Body of pancreas (tissue), 4 donors: ENCODE results near the gene CRYBG2.

Source experiments
- POLR2A ChIP-seq, 3 donors: fragments of 450-650 bp; IDR thresholded peaks; one replicate each; pipeline ENCODE4 v1.6.1; 2016; ENCODE audit warnings: antibody characterized with exemption in 3 of 3, mild to moderate bottlenecking in 2 of 3
- TF ChIP-seq, protein P1 (sequence below), 7 experiments: fragments of 450-650 bp in 4 of 7; fragments of 200-600 bp in 3 of 7; sonication (generic) in 3 of 7; IDR thresholded peaks; one replicate each; pipeline ENCODE4 v1.5.1; 2016 to 2019; ENCODE audit warnings: antibody characterized with exemption in 7 of 7

DNA sequence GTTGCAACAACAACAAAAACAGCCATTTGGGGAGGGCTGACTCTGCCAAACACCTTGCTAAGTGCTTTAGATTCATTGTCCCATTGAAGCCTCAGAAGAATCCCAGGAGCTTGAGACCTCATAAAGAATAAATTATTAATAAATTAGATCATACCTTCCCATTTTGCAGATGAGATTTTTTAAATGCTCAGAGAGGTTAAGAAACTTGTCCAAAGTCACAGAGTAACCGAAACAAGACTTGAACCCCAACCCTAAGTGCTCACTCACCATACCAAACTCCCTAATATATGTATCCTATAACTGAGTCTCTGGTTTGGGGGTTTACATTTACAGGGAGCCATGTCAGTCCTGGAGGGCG lies 3.6 kb downstream of the CRYBG2 start:
- TF ChIP-seq, protein P1, sequence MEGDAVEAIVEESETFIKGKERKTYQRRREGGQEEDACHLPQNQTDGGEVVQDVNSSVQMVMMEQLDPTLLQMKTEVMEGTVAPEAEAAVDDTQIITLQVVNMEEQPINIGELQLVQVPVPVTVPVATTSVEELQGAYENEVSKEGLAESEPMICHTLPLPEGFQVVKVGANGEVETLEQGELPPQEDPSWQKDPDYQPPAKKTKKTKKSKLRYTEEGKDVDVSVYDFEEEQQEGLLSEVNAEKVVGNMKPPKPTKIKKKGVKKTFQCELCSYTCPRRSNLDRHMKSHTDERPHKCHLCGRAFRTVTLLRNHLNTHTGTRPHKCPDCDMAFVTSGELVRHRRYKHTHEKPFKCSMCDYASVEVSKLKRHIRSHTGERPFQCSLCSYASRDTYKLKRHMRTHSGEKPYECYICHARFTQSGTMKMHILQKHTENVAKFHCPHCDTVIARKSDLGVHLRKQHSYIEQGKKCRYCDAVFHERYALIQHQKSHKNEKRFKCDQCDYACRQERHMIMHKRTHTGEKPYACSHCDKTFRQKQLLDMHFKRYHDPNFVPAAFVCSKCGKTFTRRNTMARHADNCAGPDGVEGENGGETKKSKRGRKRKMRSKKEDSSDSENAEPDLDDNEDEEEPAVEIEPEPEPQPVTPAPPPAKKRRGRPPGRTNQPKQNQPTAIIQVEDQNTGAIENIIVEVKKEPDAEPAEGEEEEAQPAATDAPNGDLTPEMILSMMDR (IDR thresholded peaks at IDR 0.05) = no peak
- no peak for TF ChIP-seq POLR2A (IDR thresholded peaks at IDR 0.05)
